CD4-positive, CD25-positive, alpha-beta regulatory T cell (primary cell): ENCODE measurements around the gene INTS4. TPM values are rescaled to one million over a fixed set of nuclear protein-coding genes. Genes with fewer than 3 reads are reported as not detected.
"Not testable (repeated sequence)": the region's sequence is repeated elsewhere in the genome, so short reads cannot be mapped to it uniquely, and the experiment has no call there.

Source experiments
- ATAC-seq, 2 donors: fragments of 150-1000 bp; cut with Tn5 transposase; one replicate each; pipeline ENCODE4 v1.10.0; 2021; ENCODE audit warnings: low read depth in 2 of 2, moderate number of reproducible peaks in 2 of 2, moderate library complexity in 1 of 2
- DNase-seq, 3 donors: peaks; one replicate each; pipeline versions ENCODE4 v3.0.0 to v3.0.0-alpha.2; 2012 to 2022; ENCODE audit warnings: mixed read lengths in 1 of 3
- H3K27ac ChIP-seq: one replicate; pipeline ENCODE4 v1.7.0; 2013; ENCODE audit warnings: mild to moderate bottlenecking, low read length; ENCODE audit not compliant: insufficient read depth, poor library complexity, severe bottlenecking
- H3K27me3 ChIP-seq: one replicate; pipeline ENCODE4 v1.7.0; 2013; ENCODE audit warnings: low read length; ENCODE audit not compliant: control insufficient read depth, insufficient read depth
- H3K36me3 ChIP-seq: one replicate; pipeline ENCODE4 v1.7.0; 2013; ENCODE audit warnings: mild to moderate bottlenecking, low read length, moderate library complexity; ENCODE audit not compliant: control insufficient read depth, insufficient read depth
- H3K4me1 ChIP-seq: 2 replicates; pipeline ENCODE4 v1.7.0; 2013; ENCODE audit warnings: mild to moderate bottlenecking, low read length; ENCODE audit not compliant: insufficient read depth, control insufficient read depth, poor library complexity, severe bottlenecking
- H3K4me3 ChIP-seq: one replicate; pipeline ENCODE4 v1.7.0; 2013; ENCODE audit warnings: low read depth, mild to moderate bottlenecking, low read length, moderate library complexity
- H3K9me3 ChIP-seq, 2 experiments: 1 replicate in 1 of 2; 2 replicates in 1 of 2; pipeline ENCODE4 v1.7.0; 2013; ENCODE audit warnings: low read length in 2 of 2, mild to moderate bottlenecking in 1 of 2, moderate library complexity in 1 of 2; ENCODE audit not compliant: control insufficient read depth in 2 of 2
- H3K27ac Mint-ChIP-seq, 3 donors: one replicate each; pipeline ENCODE4 v1.8.0; 2020 to 2022; ENCODE audit warnings: mild to moderate bottlenecking in 3 of 3, mixed read lengths in 3 of 3, moderate library complexity in 2 of 3
- H3K27me3 Mint-ChIP-seq: one replicate; pipeline ENCODE4 v1.8.0; 2022; ENCODE audit warnings: mild to moderate bottlenecking, mixed read lengths
- H3K36me3 Mint-ChIP-seq: one replicate; pipeline ENCODE4 v1.8.0; 2020; ENCODE audit warnings: mixed read lengths
- H3K4me1 Mint-ChIP-seq, 4 donors: one replicate each; pipeline ENCODE4 v1.8.0; 2020 to 2022; ENCODE audit warnings: mixed read lengths in 4 of 4, mild to moderate bottlenecking in 1 of 4
- H3K4me3 Mint-ChIP-seq, 4 donors: one replicate each; pipeline ENCODE4 v1.8.0; 2020 to 2022; ENCODE audit warnings: mild to moderate bottlenecking in 4 of 4, mixed read lengths in 4 of 4, moderate library complexity in 3 of 4
- H3K9me3 Mint-ChIP-seq, 7 donors: one replicate each; pipeline ENCODE4 v1.8.0; 2020 to 2022; ENCODE audit warnings: mixed read lengths in 7 of 7, mild to moderate bottlenecking in 3 of 7, moderate library complexity in 2 of 7
- polyA plus RNA-seq, 4 donors: library from polyadenylated mRNA; unstranded; fragments of 300-500 nt; fragmentation: Illumina TruSeq; gene quantifications; one replicate each; pipeline ENCODE4 v1.2.3, GENCODE V29; 2021
- total RNA-seq: library from RNA; stranded (reverse); gene quantifications from one replicate; pipeline ENCODE4 v1.2.3, GENCODE V29; 2022

The INTS4 gene
- total and polyA plus RNA-seq, 5 donors from 2014 or later = 35.7 to 71.9 (median 42.7) TPM

- DNase-seq, H3K4me3 Mint-ChIP-seq, H3K27me3 ChIP-seq, H3K4me1 Mint-ChIP-seq, H3K4me3 ChIP-seq, ATAC-seq, H3K27me3 Mint-ChIP-seq, H3K27ac ChIP-seq, H3K4me1 ChIP-seq, H3K27ac Mint-ChIP-seq, H3K36me3 ChIP-seq: not testable (repeated sequence)
- Mint-ChIP-seq H3K9me3 (peaks cover 0 to 19% (median 5%) of the 10 kb centered on the region in 7 donors), H3K36me3 (peaks cover 62% of the 10 kb centered on the region)
- H3K9me3 ChIP-seq = peaks cover 0 to 12% of the 10 kb centered on the region in 2 experiments
Observed at GRCh38 chr11:77843700-77844099, 150.8 kb downstream of the INTS4 start.

- no peak overlapping the region for H3K4me3 ChIP-seq
- no peaks in the 10 kb centered on the region for H3K4me1 ChIP-seq
- H3K27me3 ChIP-seq = no peaks in the 10 kb centered on the region
- Mint-ChIP-seq H3K36me3 (peaks cover 55% of the 10 kb centered on the region), H3K9me3 (peaks cover 0 to 19% (median 5%) of the 10 kb centered on the region in 7 donors), H3K27ac (no peak overlapping the region), H3K4me3 (no peak overlapping the region), H3K27me3 (no peaks in the 10 kb centered on the region), H3K4me1 (peaks cover 0 to 5% (median 2%) of the 10 kb centered on the region in 4 donors)
- H3K27ac ChIP-seq = no peak overlapping the region
- DNase-seq (no peak), ATAC-seq (no peak)
- H3K9me3 ChIP-seq = peaks cover 0 to 12% of the 10 kb centered on the region in 2 experiments
- H3K36me3 ChIP-seq = peaks cover 9% of the 10 kb centered on the region
Observed at GRCh38 chr11:77842441-77843121, 151.9 kb downstream of the INTS4 start.

GRCh38 chr11:77833302-77833701 is 161.2 kb downstream of the INTS4 start:
- Mint-ChIP-seq H3K27ac (peak overlapping the region in 1 of 3 donors; percentile 10), H3K36me3 (peaks cover 3% of the 10 kb centered on the region), H3K27me3 (no peaks in the 10 kb centered on the region), H3K4me3 (no peak overlapping the region), H3K9me3 (peaks cover 0 to 2% (median 0%) of the 10 kb centered on the region in 7 donors), H3K4me1 (peaks cover 0 to 8% (median 5%) of the 10 kb centered on the region in 4 donors)
- ATAC-seq = peak; percentile 59 to 69
- H3K36me3 ChIP-seq = no peaks in the 10 kb centered on the region
- peak overlapping the region; percentile 21 for H3K4me3 ChIP-seq
- H3K27me3 ChIP-seq = no peaks in the 10 kb centered on the region
- no peaks in the 10 kb centered on the region for H3K9me3 ChIP-seq
- peak in 1 of 3 donors; percentile 27 for DNase-seq
- H3K4me1 ChIP-seq = no peaks in the 10 kb centered on the region
- no peak overlapping the region for H3K27ac ChIP-seq

GRCh38 chr11:77828926-77829325 is 165.5 kb downstream of the INTS4 start:
- peaks cover 5% of the 10 kb centered on the region for H3K36me3 Mint-ChIP-seq
- H3K27me3 Mint-ChIP-seq = no peaks in the 10 kb centered on the region
- H3K9me3 ChIP-seq = no peaks in the 10 kb centered on the region
- H3K9me3 Mint-ChIP-seq = peaks cover 0 to 2% (median 0%) of the 10 kb centered on the region in 7 donors
- H3K27me3 ChIP-seq = no peaks in the 10 kb centered on the region
- no peak for DNase-seq
- H3K27ac ChIP-seq = no peak overlapping the region
- no peaks in the 10 kb centered on the region for H3K4me1 ChIP-seq
- no peak for ATAC-seq
- H3K4me1 Mint-ChIP-seq = peaks cover 0 to 8% (median 5%) of the 10 kb centered on the region in 4 donors
- no peak overlapping the region for H3K27ac Mint-ChIP-seq
- H3K36me3 ChIP-seq = no peaks in the 10 kb centered on the region
- H3K4me3 Mint-ChIP-seq = peak overlapping the region in 1 of 4 donors; percentile 10
- no peak overlapping the region for H3K4me3 ChIP-seq

Other genes starting within 250 kb of the INTS4 start
- 107 TPM for gene RSF1, start 173.9 kb downstream of the INTS4 start, total RNA-seq
- gene RSF1, start 173.9 kb downstream of the INTS4 start, polyA plus RNA-seq = 10 to 100 TPM; 26.7 to 34.8 (median 31.7) TPM
- 4.8 TPM for gene AAMDC, start 173.5 kb downstream of the INTS4 start, total RNA-seq
- 10 to 100 TPM; 25.9 to 60.9 (median 31.1) TPM for gene AAMDC, start 173.5 kb downstream of the INTS4 start, polyA plus RNA-seq
- gene KCTD14, start 28.6 kb upstream of the INTS4 start, total RNA-seq = not detected
- gene KCTD14, start 28.6 kb upstream of the INTS4 start, polyA plus RNA-seq = 1 to 10 TPM in 1 of 4 donors, under 1 TPM in 3; 0.09 to 1.4 (median 0.41) TPM
- gene THRSP, start 69.2 kb upstream of the INTS4 start, total RNA-seq = not detected
- under 1 TPM in 1 of 4 donors, not detected in 3; 0.20 TPM for gene THRSP, start 69.2 kb upstream of the INTS4 start, polyA plus RNA-seq
- gene NDUFC2, start 85.2 kb upstream of the INTS4 start, total RNA-seq = 43.2 TPM
- 100 to 1,000 TPM; 170 to 222 (median 189) TPM for gene NDUFC2, start 85.2 kb upstream of the INTS4 start, polyA plus RNA-seq
- gene ALG8, start 145.0 kb upstream of the INTS4 start, total RNA-seq = 20.6 TPM
- gene ALG8, start 145.0 kb upstream of the INTS4 start, polyA plus RNA-seq = 10 to 100 TPM; 52.7 to 56.3 (median 54.5) TPM
- 3.8 TPM for gene KCTD21, start 194.0 kb upstream of the INTS4 start, total RNA-seq
- gene KCTD21, start 194.0 kb upstream of the INTS4 start, polyA plus RNA-seq = 1 to 10 TPM; 1.4 to 3.3 (median 2.4) TPM
- gene USP35, start 194.3 kb upstream of the INTS4 start, total RNA-seq = 15.0 TPM
- gene USP35, start 194.3 kb upstream of the INTS4 start, polyA plus RNA-seq = under 1 TPM; 0.11 to 0.84 (median 0.42) TPM